Neural crest cell (in vitro differentiated cells): ENCODE measurements around the gene KLHL15. TPM values are rescaled to one million over a fixed set of nuclear protein-coding genes. Genes with fewer than 3 reads are reported as not detected.
A peak's percentile ranks its signal among the peaks of the same experiment; 100 is the strongest.

Experiments
- DNase-seq: peaks from one replicate; pipeline ENCODE4 v3.0.0; 2021; ENCODE audit warnings: low read depth, mixed read lengths, low spot score
- H3K27ac Mint-ChIP-seq: one replicate; pipeline ENCODE4 v1.8.0; 2021; ENCODE audit warnings: mild to moderate bottlenecking, mixed read lengths; ENCODE audit not compliant: unreplicated experiment
- H3K27me3 Mint-ChIP-seq: 2 replicates; pipeline ENCODE4 v1.8.0; 2021; ENCODE audit warnings: low read depth, mild to moderate bottlenecking, mixed read lengths
- H3K36me3 Mint-ChIP-seq: 2 replicates; pipeline ENCODE4 v1.8.0; 2021; ENCODE audit warnings: low read depth, mild to moderate bottlenecking, mixed read lengths
- H3K4me1 Mint-ChIP-seq: 2 replicates; pipeline ENCODE4 v1.8.0; 2021; ENCODE audit warnings: mixed read lengths
- H3K4me3 Mint-ChIP-seq: one replicate; pipeline ENCODE4 v1.8.0; 2021; ENCODE audit warnings: mild to moderate bottlenecking, mixed read lengths
- H3K9me3 Mint-ChIP-seq: 2 replicates; pipeline ENCODE4 v1.8.0; 2021; ENCODE audit warnings: mixed read lengths
- CTCF ChIP-seq: fragments of 200-600 bp; sonication (generic); conservative IDR thresholded peaks from 2 replicates; pipeline ENCODE4 v1.5.0; 2021; ENCODE audit warnings: antibody characterized with exemption, mild to moderate bottlenecking
- total RNA-seq: library from RNA; stranded (reverse); gene quantifications from 2 replicates; pipeline ENCODE4 v1.2.1, GENCODE V29; 2021

Gene KLHL15
- total RNA-seq, 1 donor from 2014 or later, result 16.5 TPM

- Mint-ChIP-seq H3K27me3 (no peaks in the 10 kb centered on the region), H3K4me3 (no peak overlapping the region), H3K4me1 (no peaks in the 10 kb centered on the region), H3K36me3 (no peaks in the 10 kb centered on the region), H3K9me3 (no peaks in the 10 kb centered on the region), H3K27ac (no peak overlapping the region)
- no peak for TF ChIP-seq CTCF
- no peak for DNase-seq
Observed at GRCh38 chrX:24037729-24038128, 10.7 kb upstream of the KLHL15 start.

- no peak for TF ChIP-seq CTCF
- no peaks in the 10 kb centered on the region for H3K9me3 Mint-ChIP-seq
- no peaks in the 10 kb centered on the region for H3K4me1 Mint-ChIP-seq
- H3K27ac Mint-ChIP-seq, result no peak overlapping the region
- H3K4me3 Mint-ChIP-seq, result no peak overlapping the region
- H3K27me3 Mint-ChIP-seq, result no peaks in the 10 kb centered on the region
- no peak for DNase-seq
- H3K36me3 Mint-ChIP-seq, result no peaks in the 10 kb centered on the region
Observed at GRCh38 chrX:24034485-24034884, 7.5 kb upstream of the KLHL15 start.

- no peak for DNase-seq
- Mint-ChIP-seq H3K36me3 (no peaks in the 10 kb centered on the region), H3K27ac (no peak overlapping the region), H3K9me3 (no peaks in the 10 kb centered on the region), H3K4me1 (peaks cover 12% of the 10 kb centered on the region), H3K27me3 (no peaks in the 10 kb centered on the region), H3K4me3 (no peak overlapping the region)
- TF ChIP-seq CTCF, result no peak
Observed at GRCh38 chrX:24030597-24030996, 3.6 kb upstream of the KLHL15 start.

GRCh38 chrX:24027985-24028384 is 999 bp upstream of the KLHL15 start:
- no peak for TF ChIP-seq CTCF
- Mint-ChIP-seq H3K36me3 (peaks cover 3% of the 10 kb centered on the region), H3K27ac (no peak overlapping the region), H3K27me3 (no peaks in the 10 kb centered on the region), H3K4me3 (peak overlapping the region; percentile 39), H3K9me3 (no peaks in the 10 kb centered on the region), H3K4me1 (peaks cover 20% of the 10 kb centered on the region)
- no peak for DNase-seq

GRCh38 chrX:24026432-24026831 is 554 bp downstream of the KLHL15 start:
- Mint-ChIP-seq H3K27ac (peak overlapping the region; percentile 99), H3K4me1 (peaks cover 27% of the 10 kb centered on the region), H3K4me3 (peak overlapping the region; percentile 84), H3K36me3 (peaks cover 6% of the 10 kb centered on the region), H3K9me3 (no peaks in the 10 kb centered on the region), H3K27me3 (no peaks in the 10 kb centered on the region)
- no peak for TF ChIP-seq CTCF
- no peak for DNase-seq
